HG03439 (cell line): ENCODE measurements around the gene ATP6V1A.
"Not testable (repeated sequence)": the region's sequence is repeated elsewhere in the genome, so short reads cannot be mapped to it uniquely, and the experiment has no call there.

Experiments
- ATAC-seq: cut with Tn5 transposase; IDR thresholded peaks from one replicate; pipeline ENCODE4 v1.9.1; 2021; ENCODE audit warnings: mild to moderate bottlenecking, moderate library complexity; ENCODE audit not compliant: unreplicated experiment

ATP6V1A gene

GRCh38 chr3:113812854-113813253 is 66.0 kb downstream of the ATP6V1A start:
- no peak for ATAC-seq

DNA sequence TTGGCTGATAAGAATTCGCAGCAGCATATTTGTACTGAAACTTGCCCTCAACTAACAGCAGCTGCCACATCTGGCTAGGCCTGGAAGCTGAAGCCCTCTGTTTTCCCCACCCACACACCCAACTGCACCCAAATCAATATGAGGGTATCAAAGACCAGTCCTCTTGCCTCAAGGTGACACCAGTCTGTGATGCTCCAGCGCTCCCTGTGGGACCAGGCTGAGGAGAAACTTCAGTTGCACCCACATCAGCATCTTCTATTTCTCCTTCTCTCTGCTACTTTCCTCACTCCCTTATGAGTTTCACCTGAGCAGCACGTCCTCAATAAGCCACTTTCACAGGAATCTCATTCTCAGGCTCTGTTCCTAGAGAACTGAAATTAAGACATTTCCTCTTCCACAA is 73.0 kb downstream of the ATP6V1A start:
- ATAC-seq = no peak

DNA sequence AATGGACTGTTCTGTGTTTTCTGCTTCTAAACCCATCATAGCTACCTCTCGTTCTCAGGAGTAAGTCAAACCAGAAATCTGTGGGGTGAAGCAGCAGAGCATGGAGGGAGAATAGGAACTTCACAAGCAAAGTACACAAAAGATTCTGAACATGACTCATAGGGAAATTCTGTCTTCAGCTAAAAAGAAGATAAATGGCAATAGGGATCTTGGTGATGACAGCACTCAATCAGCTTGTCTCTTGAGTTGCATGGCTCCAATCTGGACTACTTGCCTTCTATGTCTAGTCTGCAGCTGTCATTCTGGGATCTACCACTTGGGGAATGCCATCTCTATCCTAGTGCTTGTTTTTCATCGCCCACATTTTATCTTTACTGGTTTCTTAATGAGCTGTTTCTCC is 78.3 kb downstream of the ATP6V1A start:
- peak; percentile 64 for ATAC-seq

- no peak for ATAC-seq
Measured at GRCh38 chr3:113828600-113828999, 81.8 kb downstream of the ATP6V1A start.

DNA sequence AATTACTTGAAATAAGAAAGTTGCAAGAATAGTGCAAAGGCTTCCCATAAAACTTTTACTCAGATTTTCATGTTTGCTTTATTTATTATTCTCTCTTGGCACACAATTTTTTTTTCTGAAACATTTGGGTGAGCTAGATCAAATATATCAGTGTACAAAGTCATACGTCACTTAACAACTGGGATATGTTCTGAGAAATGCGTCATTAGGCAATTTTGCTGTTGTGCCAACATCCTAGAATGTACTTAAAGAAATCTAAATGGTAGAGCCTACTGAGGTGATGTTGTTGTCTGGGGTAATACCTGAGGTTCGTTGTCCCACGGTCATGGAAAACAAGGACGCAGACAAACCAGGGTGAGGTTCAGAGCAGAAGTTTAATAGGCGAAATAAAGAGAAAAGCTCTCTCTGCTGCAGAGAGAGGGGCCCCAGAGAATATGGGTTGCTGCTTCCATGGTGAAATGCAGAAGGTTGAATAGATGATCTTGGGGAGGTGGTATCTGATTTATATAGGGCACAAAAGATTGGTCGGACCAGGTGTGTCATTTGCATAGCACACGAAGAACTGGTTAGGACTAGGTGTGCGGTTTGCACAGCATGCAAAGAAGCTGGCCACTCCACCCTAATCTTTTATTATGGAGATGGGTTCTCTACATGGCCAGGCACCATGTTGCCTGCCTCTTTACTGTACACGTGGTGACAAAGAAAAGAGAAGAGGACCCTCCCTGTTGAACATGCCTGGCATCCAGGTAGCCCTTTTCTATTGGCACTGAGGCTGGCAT is 82.9 kb downstream of the ATP6V1A start:
- ATAC-seq = no peak

DNA sequence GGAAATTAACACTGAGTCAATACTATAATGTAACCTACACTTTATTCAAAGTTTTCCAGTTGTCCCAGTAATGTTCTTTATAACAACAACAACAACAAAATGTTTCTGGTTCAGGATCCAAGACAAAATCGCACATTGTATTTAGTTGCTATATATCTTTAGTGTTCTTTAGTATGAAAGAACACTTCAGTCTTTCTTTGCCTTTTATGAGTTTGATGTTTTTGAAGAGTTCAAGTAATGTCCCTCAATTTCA is 84.2 kb downstream of the ATP6V1A start:
- no peak for ATAC-seq

- no peak for ATAC-seq
Measured at GRCh38 chr3:113832477-113833164, 85.8 kb downstream of the ATP6V1A start.

DNA sequence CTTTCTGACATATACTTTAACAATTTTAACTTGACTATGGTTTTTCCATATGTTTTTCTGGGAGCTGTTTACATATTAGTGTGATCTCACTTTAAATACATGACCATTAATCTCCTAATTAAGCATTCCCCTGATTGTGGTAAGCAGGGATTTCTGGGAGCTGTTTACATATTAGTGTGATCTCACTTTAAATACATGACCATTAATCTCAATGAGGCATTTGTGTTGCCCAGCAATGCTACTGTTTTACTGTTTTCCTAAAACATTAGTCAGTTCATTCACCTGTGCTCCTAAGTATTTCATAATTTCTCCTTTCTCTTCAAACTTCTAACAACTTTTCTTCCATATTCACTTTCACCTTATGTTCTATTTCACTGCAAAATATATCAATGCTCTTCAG is 88.1 kb downstream of the ATP6V1A start:
- no peak for ATAC-seq

GRCh38 chr3:113838631-113839209 is 91.9 kb downstream of the ATP6V1A start, which contains the start of gene GRAMD1C:
Gene GRAMD1C (plus strand): TSS chr3:113838788. CDS start chr3:113838910, 122 bp downstream.
- ATAC-seq = peak; percentile 92

- ATAC-seq = no peak
Measured at GRCh38 chr3:113839551-113839950, 92.7 kb downstream of the ATP6V1A start.

GRCh38 chr3:113844622-113845222 is 97.9 kb downstream of the ATP6V1A start:
- no peak for ATAC-seq

- ATAC-seq = no peak
Measured at GRCh38 chr3:113847247-113847646, 100.4 kb downstream of the ATP6V1A start.

GRCh38 chr3:113847664-113848461 is 101.0 kb downstream of the ATP6V1A start:
- no peak for ATAC-seq

- ATAC-seq = not testable (repeated sequence)
Measured at GRCh38 chr3:113849071-113849470, 102.2 kb downstream of the ATP6V1A start.

- ATAC-seq = not testable (repeated sequence)
Measured at GRCh38 chr3:113849841-113850240, 103.0 kb downstream of the ATP6V1A start.

DNA sequence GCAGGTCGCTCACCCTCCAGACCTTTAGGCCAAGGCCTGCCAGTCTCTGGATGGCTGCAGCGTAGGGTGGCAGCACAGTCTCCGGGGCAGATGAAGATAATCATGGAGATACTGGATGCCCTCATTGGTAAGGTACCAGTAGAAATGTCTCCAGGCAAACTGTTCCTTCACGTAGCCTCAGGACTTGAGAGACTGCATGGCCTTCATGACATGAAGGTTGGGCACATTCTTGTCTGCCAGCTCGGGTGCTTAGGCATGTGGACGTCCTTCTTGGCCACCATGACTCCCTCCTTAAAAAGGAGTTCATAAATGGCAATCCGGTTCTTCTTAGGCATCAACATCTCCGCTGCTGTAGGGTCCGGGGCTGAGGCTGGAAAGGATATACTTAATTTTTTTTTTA is 103.6 kb downstream of the ATP6V1A start:
- ATAC-seq = not testable (repeated sequence)

DNA sequence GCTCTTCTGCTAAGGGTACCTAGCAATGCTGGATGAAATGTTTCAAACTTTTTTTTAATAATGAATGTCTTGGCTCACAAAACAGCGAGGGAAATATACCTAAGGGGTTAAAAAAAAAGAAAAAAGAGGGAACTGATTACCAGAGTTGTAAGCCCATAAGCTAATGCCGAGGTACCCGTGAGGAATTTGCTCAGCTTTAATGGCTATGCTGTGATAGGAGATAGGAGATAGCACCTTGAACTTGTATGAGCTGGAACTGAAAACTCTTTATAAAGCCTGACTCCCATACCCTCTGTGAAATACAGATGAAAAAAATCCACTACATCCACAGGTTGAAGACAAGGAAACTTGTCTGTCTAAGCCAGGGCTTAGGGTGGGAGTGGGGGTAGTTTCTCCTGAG is 105.7 kb downstream of the ATP6V1A start:
- no peak for ATAC-seq
